T-helper 1 cell (primary cell): ENCODE measurements around the gene PLA2G4C.
A peak's percentile ranks its signal among the peaks of the same experiment; 100 is the strongest.
"Not testable (repeated sequence)": the region's sequence is repeated elsewhere in the genome, so short reads cannot be mapped to it uniquely, and the experiment has no call there.

Source experiments
- DNase-seq, 5 donors: peaks; one replicate each; pipeline ENCODE4 v3.0.0-alpha.2; 2012 to 2020

The PLA2G4C gene

GRCh38 chr19:48111280-48111679 lies 663 bp upstream of the PLA2G4C start:
- no peak for DNase-seq

- no peak for DNase-seq
These were observed 1.4 kb downstream of the PLA2G4C start for GRCh38 chr19:48108997-48109782.

- no peak for DNase-seq
These were observed 6.7 kb downstream of the PLA2G4C start for GRCh38 chr19:48103922-48104321.

GRCh38 chr19:48102870-48103751 lies 7.5 kb downstream of the PLA2G4C start:
- DNase-seq: peak in 3 of 5 donors; percentile 8 to 38 (median 32)

- no peak for DNase-seq
These were observed 14.9 kb downstream of the PLA2G4C start for GRCh38 chr19:48095612-48096175.

GRCh38 chr19:48094855-48095203 lies 15.8 kb downstream of the PLA2G4C start:
- no peak for DNase-seq

- DNase-seq: peak in 1 of 5 donors; percentile 37
These were observed 16.3 kb downstream of the PLA2G4C start for GRCh38 chr19:48094129-48094854.

GRCh38 chr19:48091111-48091718 lies 19.4 kb downstream of the PLA2G4C start:
- DNase-seq: not testable (repeated sequence)

GRCh38 chr19:48090281-48090802 lies 20.3 kb downstream of the PLA2G4C start:
- no peak for DNase-seq

- not testable (repeated sequence) for DNase-seq
These were observed 21.6 kb downstream of the PLA2G4C start for GRCh38 chr19:48088991-48089390.

- no peak for DNase-seq
These were observed 24.4 kb downstream of the PLA2G4C start for GRCh38 chr19:48085904-48086864.

- no peak for DNase-seq
These were observed 25.5 kb downstream of the PLA2G4C start for GRCh38 chr19:48085076-48085475.

GRCh38 chr19:48081106-48081505 lies 29.5 kb downstream of the PLA2G4C start:
- DNase-seq: no peak

- DNase-seq: not testable (repeated sequence)
These were observed 40.3 kb downstream of the PLA2G4C start for GRCh38 chr19:48070177-48070769.

- no peak for DNase-seq
These were observed 41.2 kb downstream of the PLA2G4C start for GRCh38 chr19:48069435-48069834.

GRCh38 chr19:48064509-48064908 lies 46.1 kb downstream of the PLA2G4C start:
- no peak for DNase-seq

GRCh38 chr19:48061401-48062344 lies 48.9 kb downstream of the PLA2G4C start:
- DNase-seq: no peak

- no peak for DNase-seq
These were observed 50.2 kb downstream of the PLA2G4C start for GRCh38 chr19:48060381-48060780.

- DNase-seq: no peak
These were observed 51.3 kb downstream of the PLA2G4C start for GRCh38 chr19:48059331-48059730.
